GM21390 (cell line): ENCODE measurements around the gene GPD2.

Experiments used
- ATAC-seq: cut with Tn5 transposase; IDR thresholded peaks from one replicate; pipeline ENCODE4 v1.9.1; 2021; ENCODE audit not compliant: unreplicated experiment

Gene GPD2

DNA sequence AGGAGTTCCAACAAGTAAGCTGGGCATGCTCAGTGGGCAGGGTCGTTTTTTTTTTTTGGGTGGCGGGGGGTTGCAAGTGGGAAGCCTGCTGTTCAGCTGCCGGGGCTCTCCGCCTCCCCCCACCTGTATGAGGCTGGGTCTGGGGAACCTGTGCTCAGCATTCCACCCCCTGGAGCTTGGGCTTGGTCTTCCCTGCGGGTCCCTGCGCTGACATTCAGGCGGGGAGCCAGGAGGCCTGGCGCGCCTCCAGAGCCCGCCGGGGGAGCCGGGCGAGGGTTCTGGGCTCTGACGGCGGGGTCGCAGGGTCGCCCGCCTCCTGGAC, 822 bp upstream of the GPD2 start:
- ATAC-seq, result peak; percentile 0

DNA sequence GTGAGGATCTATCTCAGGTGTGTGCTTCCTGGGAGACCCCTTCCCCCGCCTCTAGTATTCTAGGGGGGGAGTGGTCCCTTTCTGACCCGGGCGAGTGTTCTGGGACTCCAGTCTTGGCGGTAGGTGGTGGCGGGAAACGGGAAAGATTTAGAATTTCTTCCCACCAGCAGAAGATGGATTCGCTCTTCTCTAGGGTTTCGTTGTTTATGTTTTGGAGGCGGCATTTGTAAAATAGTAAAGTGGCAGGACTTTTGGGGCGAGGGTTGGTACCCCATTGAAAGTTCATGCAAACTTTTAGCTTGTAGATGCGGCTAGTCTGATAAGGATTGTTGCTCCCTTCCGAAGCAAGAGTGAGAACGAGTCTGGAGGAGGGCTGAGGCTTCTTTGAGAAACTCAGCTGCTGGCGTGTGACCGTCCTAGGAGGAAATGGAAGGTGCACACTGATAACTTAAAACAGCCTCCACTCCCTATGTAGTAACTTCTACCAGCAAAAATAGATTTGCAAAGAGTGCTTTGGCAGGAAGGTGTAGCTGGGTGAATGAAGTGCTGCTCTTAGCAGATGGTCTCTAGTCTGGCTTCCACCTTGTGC, 412 bp downstream of the GPD2 start:
- ATAC-seq, result peak; percentile 55

GRCh38 chr2:156437272-156437930, 1.2 kb downstream of the GPD2 start:
- ATAC-seq, result peak; percentile 17

- no peak for ATAC-seq
These were observed 1.8 kb downstream of the GPD2 start for GRCh38 chr2:156437931-156438410.

DNA sequence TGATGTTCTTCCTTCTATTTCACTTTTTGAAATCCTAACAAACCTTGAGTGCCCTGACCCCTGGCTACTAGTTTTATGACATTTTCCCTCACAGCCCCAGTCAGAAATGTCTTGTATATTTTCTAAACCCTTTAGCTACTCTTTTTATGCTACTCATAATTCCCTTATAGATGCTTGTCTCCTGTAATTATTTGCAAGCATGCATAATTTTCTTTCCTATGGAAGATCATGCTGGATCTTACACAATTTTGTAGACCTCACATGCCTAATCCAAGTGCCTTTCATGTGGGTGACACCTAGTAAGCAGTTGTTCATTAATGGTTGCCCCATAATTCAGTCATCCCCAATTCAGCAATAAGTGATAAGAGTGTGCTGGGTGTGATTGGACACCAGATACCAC, 6.9 kb downstream of the GPD2 start:
- no peak for ATAC-seq

DNA sequence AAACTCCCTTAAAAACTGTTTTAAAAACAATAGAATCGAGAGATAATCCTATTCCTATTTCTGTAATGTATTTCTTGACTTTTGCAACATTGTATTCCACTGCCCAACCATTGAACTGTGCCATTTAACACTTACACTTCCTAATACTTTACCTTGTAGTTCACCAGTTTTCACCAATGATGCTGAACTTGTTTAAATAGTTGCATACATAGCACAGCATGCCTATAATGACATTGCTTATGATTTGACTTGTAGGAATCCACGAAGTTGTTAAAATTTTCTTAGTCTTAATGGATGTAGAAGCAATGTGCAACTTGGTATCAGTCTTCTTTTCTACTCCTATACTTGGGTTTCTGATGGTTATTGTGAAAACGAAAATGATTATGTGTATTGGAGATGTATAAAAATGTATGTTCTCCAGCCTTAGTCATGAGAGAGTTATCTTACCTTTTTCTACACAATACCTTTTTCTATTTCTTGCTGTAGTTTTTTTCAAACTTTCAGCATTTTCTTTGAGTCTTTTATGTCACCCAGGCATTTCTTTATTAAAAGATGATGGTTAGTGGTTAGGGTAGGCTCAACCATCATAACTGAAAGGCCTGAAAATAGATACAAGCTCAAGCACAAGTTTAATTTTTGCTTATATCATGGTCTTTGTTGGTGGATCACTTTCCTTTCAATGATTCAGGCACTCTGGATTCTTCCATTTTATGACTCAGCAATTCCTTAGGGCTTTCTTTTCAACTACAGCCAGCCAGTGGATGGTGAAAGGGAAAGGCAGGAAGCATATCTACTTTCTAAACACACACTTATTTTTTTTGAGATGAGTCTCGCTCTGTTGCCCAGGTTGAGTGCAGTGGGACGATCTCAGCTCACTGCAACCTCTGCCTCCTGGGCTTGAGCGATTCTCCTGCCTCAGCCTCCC, 9.4 kb downstream of the GPD2 start:
- ATAC-seq, result peak; percentile 80

GRCh38 chr2:156447761-156448160, 11.6 kb downstream of the GPD2 start:
- no peak for ATAC-seq

- ATAC-seq, result no peak
These were observed 12.6 kb downstream of the GPD2 start for GRCh38 chr2:156448766-156449165.

DNA sequence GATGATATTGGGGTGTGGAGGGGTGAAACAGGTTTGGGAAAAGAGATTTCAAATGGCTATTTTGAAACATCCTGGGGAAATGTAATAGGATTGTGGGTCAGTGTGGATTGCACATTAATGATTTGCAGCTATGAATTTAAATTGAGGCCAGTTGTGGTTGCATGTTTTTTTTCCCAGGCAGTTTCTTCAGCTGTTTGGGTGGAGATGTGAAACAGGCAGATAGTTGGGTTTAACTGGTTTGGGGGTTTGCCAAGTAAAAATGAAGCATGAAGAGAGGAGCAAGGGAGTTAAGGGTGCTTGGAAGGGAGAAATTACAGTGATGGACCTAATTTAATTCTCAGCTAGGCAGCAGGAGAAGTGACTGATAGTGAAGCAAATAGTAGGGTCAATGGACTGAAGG, 16.8 kb downstream of the GPD2 start:
- no peak for ATAC-seq

GRCh38 chr2:156455361-156455975, 19.3 kb downstream of the GPD2 start:
- peak; percentile 40 for ATAC-seq

- ATAC-seq, result peak; percentile 67
These were observed 20.4 kb downstream of the GPD2 start for GRCh38 chr2:156456616-156457015.

DNA sequence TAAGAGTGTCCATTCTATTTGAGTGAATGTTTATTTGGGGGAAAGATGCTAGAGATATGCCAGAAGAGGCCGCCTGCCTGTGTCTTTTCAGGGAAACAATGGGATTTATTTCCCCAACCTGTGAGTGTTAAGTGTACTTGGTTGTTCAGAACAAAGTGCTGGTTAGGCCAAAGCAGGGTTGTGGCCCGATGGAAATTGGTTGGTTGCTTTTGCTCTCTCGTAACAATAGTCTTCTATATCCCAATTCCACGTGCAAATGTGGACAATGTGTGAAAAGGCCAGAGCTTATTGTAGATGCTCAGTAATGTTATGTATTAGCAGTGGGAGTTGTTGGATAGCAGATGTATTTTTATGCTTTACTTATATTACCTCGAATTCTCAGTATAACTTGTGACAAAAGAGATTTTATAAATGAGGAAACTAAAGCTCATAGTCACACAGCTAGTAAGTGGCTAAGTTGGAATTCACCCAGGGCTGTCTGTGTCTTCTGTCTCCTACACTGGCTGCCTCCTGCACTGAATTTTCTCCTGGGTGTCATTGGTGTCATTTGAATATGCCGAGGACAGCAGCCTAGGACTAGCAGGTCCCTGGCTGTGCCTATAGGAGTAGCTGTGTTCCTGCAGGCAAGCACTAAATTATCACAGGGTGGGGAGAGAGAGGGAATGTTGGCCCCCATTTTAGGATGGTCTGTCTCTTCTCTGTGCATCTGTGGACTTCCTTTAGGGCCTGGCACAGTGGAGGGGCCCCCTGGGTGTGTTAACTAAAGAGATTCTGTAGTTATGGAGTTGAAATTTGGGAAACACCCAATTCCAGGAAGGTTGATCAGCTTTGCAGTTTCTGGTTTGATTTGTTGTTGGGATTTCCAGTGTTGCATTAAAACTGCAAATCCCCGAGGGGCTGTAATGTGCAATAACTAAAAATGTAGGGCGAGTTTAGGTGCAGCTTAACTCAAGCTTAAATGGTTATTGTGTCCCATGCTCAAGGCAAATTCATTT, 21.6 kb downstream of the GPD2 start:
- ATAC-seq, result no peak

- ATAC-seq, result no peak
These were observed 23.5 kb downstream of the GPD2 start for GRCh38 chr2:156459720-156460119.

- no peak for ATAC-seq
These were observed 27.9 kb downstream of the GPD2 start for GRCh38 chr2:156464106-156464505.

- no peak for ATAC-seq
These were observed 29.4 kb downstream of the GPD2 start for GRCh38 chr2:156465573-156465972.

- no peak for ATAC-seq
These were observed 30.7 kb downstream of the GPD2 start for GRCh38 chr2:156466739-156467405.

- ATAC-seq, result no peak
These were observed 34.9 kb downstream of the GPD2 start for GRCh38 chr2:156470975-156471583.

DNA sequence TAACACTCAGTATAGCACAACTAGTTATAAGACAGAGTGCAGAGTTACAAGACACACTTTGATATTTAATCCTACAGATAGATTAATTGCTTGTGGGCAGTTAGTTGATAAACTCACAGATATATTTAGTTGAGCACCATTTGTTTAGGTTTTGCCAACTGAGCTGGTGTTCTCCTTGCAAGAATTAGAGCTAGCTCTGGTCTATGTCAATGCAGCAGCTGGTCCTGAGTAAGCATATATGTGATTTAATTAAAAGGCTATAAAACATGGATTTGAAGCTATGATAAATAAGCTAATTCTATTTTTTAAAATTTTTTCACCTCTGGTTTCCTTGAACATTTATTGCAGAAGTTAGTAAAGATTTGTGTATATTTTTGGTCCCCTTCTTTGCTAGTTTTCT, 35.6 kb downstream of the GPD2 start:
- ATAC-seq, result no peak

DNA sequence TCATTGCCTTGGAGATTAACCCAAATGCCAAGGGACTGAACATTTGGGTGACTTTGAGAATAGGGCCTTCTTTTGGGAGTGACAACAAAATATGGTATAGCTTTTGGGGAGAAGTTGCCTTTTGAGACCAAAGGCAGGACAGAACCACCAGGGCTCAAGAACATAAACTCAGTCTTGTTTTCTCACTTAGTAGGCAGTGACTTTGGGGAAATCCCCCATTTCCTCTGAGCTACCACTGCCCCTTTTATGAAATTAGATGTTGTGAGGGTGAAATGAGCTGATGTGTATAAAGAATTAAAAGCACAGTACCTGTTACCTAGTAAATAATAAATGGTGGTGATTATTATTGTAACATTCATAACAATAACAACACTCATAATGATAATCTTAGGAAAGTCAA, 36.5 kb downstream of the GPD2 start:
- no peak for ATAC-seq
